Keratinocyte (primary cell): ENCODE data around the gene NR6A1. TPM values are rescaled to one million over a fixed set of nuclear protein-coding genes. Genes with fewer than 3 reads are reported as not detected.

Experiments
- DNase-seq: peaks from one replicate; pipeline ENCODE4 v3.0.0-alpha.2; 2011; ENCODE audit warnings: low read depth, missing footprints, low spot score
- FAIRE-seq: peaks from 2 replicates; lab custom pipeline; 2011; peaks lifted over from hg19 to GRCh38; lab: Jason Lieb, UNC
- H2AFZ ChIP-seq: 2 replicates; pipeline ENCODE4 v1.6.0; 2012; ENCODE audit warnings: low read length, control low read depth, inconsistent platforms; ENCODE audit not compliant: control insufficient read depth
- H3K27ac ChIP-seq: 2 replicates; pipeline ENCODE4 v1.5.1; 2011; ENCODE audit warnings: low read length; ENCODE audit not compliant: control insufficient read depth, insufficient read depth
- H3K27me3 ChIP-seq: 3 replicates; pipeline ENCODE4 v1.6.0; 2011; ENCODE audit warnings: low read length; ENCODE audit not compliant: control insufficient read depth, insufficient read depth; ENCODE audit errors: extremely low read depth
- H3K36me3 ChIP-seq, 2 experiments: 2 replicates in 1 of 2; 3 replicates in 1 of 2; pipeline ENCODE4 v1.5.1; 2011; ENCODE audit warnings: low read length in 2 of 2, mild to moderate bottlenecking in 1 of 2; ENCODE audit not compliant: control insufficient read depth in 2 of 2, insufficient read depth in 2 of 2; ENCODE audit errors: extremely low read depth in 1 of 2
- H3K4me1 ChIP-seq: 3 replicates; pipeline ENCODE4 v1.5.1; 2011; ENCODE audit warnings: low read length; ENCODE audit not compliant: control insufficient read depth, insufficient read depth; ENCODE audit errors: extremely low read depth
- H3K4me2 ChIP-seq: 3 replicates; pipeline ENCODE4 v1.6.0; 2011; ENCODE audit warnings: low read depth, low read length; ENCODE audit not compliant: control insufficient read depth, insufficient read depth; ENCODE audit errors: extremely low read depth
- H3K4me3 ChIP-seq, 3 experiments: fragments of 200-600 bp in 1 of 3; sonication (generic) in 1 of 3; 2 replicates in 2 of 3; 3 replicates in 1 of 3; pipeline ENCODE4 v1.5.1; 2011 to 2016; ENCODE audit warnings: low read length in 3 of 3, mild to moderate bottlenecking in 3 of 3, control low read depth in 2 of 3, inconsistent platforms in 1 of 3, low read depth in 1 of 3, mixed read lengths in 1 of 3, mixed run types in 1 of 3, moderate library complexity in 1 of 3; ENCODE audit not compliant: control insufficient read depth in 2 of 3, insufficient read depth in 2 of 3; ENCODE audit errors: extremely low read depth in 1 of 3
- H3K79me2 ChIP-seq: 2 replicates; pipeline ENCODE4 v1.6.0; 2012; ENCODE audit warnings: low read length; ENCODE audit not compliant: control insufficient read depth, insufficient read depth
- H3K9ac ChIP-seq: 3 replicates; pipeline ENCODE4 v1.6.0; 2011; ENCODE audit warnings: low read length; ENCODE audit not compliant: control insufficient read depth, insufficient read depth; ENCODE audit errors: extremely low read depth
- H3K9me1 ChIP-seq: 3 replicates; pipeline ENCODE4 v1.6.0; 2011; ENCODE audit warnings: low read length; ENCODE audit not compliant: control insufficient read depth, insufficient read depth; ENCODE audit errors: extremely low read depth
- H3K9me3 ChIP-seq: 2 replicates; pipeline ENCODE4 v1.5.1; 2012; ENCODE audit warnings: low read depth, low read length; ENCODE audit not compliant: control insufficient read depth
- H4K20me1 ChIP-seq: 3 replicates; pipeline ENCODE4 v1.6.0; 2011; ENCODE audit warnings: low read length; ENCODE audit not compliant: control insufficient read depth, insufficient read depth; ENCODE audit errors: extremely low read depth
- CTCF ChIP-seq, 3 experiments: IDR thresholded peaks in 1 of 3; conservative IDR thresholded peaks in 1 of 3; optimal IDR thresholded peaks in 1 of 3; 2 replicates in 2 of 3; 3 replicates in 1 of 3; pipeline versions ENCODE3 to v1.5.1; 2011; ENCODE audit warnings: low read length in 3 of 3, mild to moderate bottlenecking in 3 of 3, moderate library complexity in 2 of 3, control low read depth in 1 of 3, inconsistent platforms in 1 of 3; ENCODE audit not compliant: insufficient read depth in 2 of 3; ENCODE audit errors: extremely low read depth in 1 of 3
- EZH2 ChIP-seq: IDR thresholded peaks from one replicate; pipeline ENCODE4 v1.6.1; 2012; ENCODE audit warnings: inconsistent platforms, mild to moderate bottlenecking, low read length, moderate library complexity
- dilution Hi-C: fragments of 300-500 bp; cut with MboI; formaldehyde crosslinking; loops from one replicate; pipeline ENCODE4 v1.7.0; 2020; ENCODE audit warnings: low sequenced_read_pairs; ENCODE audit not compliant: extremely low pct_ligation_motif_present
- polyA plus RNA-seq, 5 experiments: library from polyadenylated mRNA; depleted of rRNA in 3 of 5; stranded (reverse) in 3 of 5; stranded (forward) in 1 of 5; unstranded in 1 of 5; fragments of >200 nt; gene quantifications; 1 replicate in 1 of 5; 2 replicates in 3 of 5; 3 replicates in 1 of 5; pipeline versions ENCODE4 v1.2.1 to v1.2.3, GENCODE V29; 2011 to 2012; ENCODE audit warnings: missing spikeins in 2 of 5, low read depth in 1 of 5, low replicate concordance in 1 of 5

The NR6A1 gene
- polyA plus RNA-seq, 1 donor (not counting 4 experiments of a cell fraction or from before 2014, with no cell fraction given) = 1.8 TPM

- dilution Hi-C loops = no loop called here
- Histone ChIP-seq H4K20me1 (no peaks in the 10 kb centered on the region), H3K4me3 (no peak overlapping the region), H3K4me1 (peaks cover 16% of the 10 kb centered on the region), H3K9ac (no peak overlapping the region), H3K36me3 (no peaks in the 10 kb centered on the region), H3K27me3 (no peaks in the 10 kb centered on the region), H3K9me1 (no peaks in the 10 kb centered on the region), H2AFZ (no peak overlapping the region), H3K79me2 (no peaks in the 10 kb centered on the region), H3K9me3 (no peaks in the 10 kb centered on the region), H3K27ac (no peak overlapping the region), H3K4me2 (no peak overlapping the region)
- TF ChIP-seq EZH2 (no peak), CTCF (optimal IDR thresholded peaks at IDR 0.05 in 1 of 3, IDR thresholded peaks at IDR 0.05 in 1 of 3, conservative IDR thresholded peaks at IDR 0.05 in 1 of 3; ENCODE audit: extremely low read depth in 1 of 3, insufficient read depth in 2 of 3, low read length in 3 of 3) (no peak)
- FAIRE-seq (no peak), DNase-seq (no peak)
Measured at GRCh38 chr9:124709292-124709690, 61.8 kb downstream of the NR6A1 start.

GRCh38 chr9:124708633-124709291 is 62.3 kb downstream of the NR6A1 start:
- Histone ChIP-seq H3K4me2 (no peak overlapping the region), H2AFZ (no peak overlapping the region), H3K9me3 (no peaks in the 10 kb centered on the region), H3K4me3 (no peak overlapping the region), H4K20me1 (no peaks in the 10 kb centered on the region), H3K79me2 (no peaks in the 10 kb centered on the region), H3K36me3 (no peaks in the 10 kb centered on the region), H3K4me1 (peaks cover 16% of the 10 kb centered on the region), H3K9me1 (no peaks in the 10 kb centered on the region), H3K9ac (no peak overlapping the region), H3K27ac (no peak overlapping the region), H3K27me3 (no peaks in the 10 kb centered on the region)
- dilution Hi-C loops = no loop called here
- FAIRE-seq (no peak), DNase-seq (no peak)
- TF ChIP-seq EZH2 (no peak), CTCF (optimal IDR thresholded peaks at IDR 0.05 in 1 of 3, IDR thresholded peaks at IDR 0.05 in 1 of 3, conservative IDR thresholded peaks at IDR 0.05 in 1 of 3; ENCODE audit: extremely low read depth in 1 of 3, insufficient read depth in 2 of 3, low read length in 3 of 3) (no peak)
